Liver (tissue), 3 donors: ENCODE measurements around the gene SLC30A4.

Experiments used
- GABPA ChIP-seq, 2 donors: IDR thresholded peaks in 1 of 2; conservative IDR thresholded peaks in 1 of 2; 2 replicates each; pipeline ENCODE4 v1.6.1; 2016; ENCODE audit warnings: antibody characterized with exemption in 2 of 2, mild to moderate bottlenecking in 1 of 2, moderate library complexity in 1 of 2
- JUND ChIP-seq, 2 donors: IDR thresholded peaks; 2 replicates each; pipeline ENCODE4 v1.6.1; 2016; ENCODE audit warnings: antibody characterized with exemption in 2 of 2
- REST ChIP-seq: IDR thresholded peaks from 2 replicates; pipeline ENCODE4 v1.6.1; 2016; ENCODE audit warnings: antibody characterized with exemption, mild to moderate bottlenecking
- SP1 ChIP-seq: IDR thresholded peaks from 2 replicates; pipeline ENCODE4 v1.6.1; 2018; ENCODE audit warnings: antibody characterized with exemption, mild to moderate bottlenecking
- TAF1 ChIP-seq: conservative IDR thresholded peaks from 2 replicates; pipeline ENCODE4 v1.6.1; 2016; ENCODE audit warnings: antibody characterized with exemption, mild to moderate bottlenecking
- TF ChIP-seq, protein P1 (sequence below): fragments of 150-350 bp; IDR thresholded peaks from 2 replicates; pipeline ENCODE4 v1.5.1; 2017; ENCODE audit warnings: improper control_type of control experiment, low read depth, low read length; ENCODE audit not compliant: missing input control
- TF ChIP-seq, protein P2 (sequence below): IDR thresholded peaks from 2 replicates; pipeline ENCODE4 v1.6.1; 2016; ENCODE audit warnings: antibody characterized with exemption
- donor health status: healthy.
- donor health status: healthy.

- TF ChIP-seq, protein P1, sequence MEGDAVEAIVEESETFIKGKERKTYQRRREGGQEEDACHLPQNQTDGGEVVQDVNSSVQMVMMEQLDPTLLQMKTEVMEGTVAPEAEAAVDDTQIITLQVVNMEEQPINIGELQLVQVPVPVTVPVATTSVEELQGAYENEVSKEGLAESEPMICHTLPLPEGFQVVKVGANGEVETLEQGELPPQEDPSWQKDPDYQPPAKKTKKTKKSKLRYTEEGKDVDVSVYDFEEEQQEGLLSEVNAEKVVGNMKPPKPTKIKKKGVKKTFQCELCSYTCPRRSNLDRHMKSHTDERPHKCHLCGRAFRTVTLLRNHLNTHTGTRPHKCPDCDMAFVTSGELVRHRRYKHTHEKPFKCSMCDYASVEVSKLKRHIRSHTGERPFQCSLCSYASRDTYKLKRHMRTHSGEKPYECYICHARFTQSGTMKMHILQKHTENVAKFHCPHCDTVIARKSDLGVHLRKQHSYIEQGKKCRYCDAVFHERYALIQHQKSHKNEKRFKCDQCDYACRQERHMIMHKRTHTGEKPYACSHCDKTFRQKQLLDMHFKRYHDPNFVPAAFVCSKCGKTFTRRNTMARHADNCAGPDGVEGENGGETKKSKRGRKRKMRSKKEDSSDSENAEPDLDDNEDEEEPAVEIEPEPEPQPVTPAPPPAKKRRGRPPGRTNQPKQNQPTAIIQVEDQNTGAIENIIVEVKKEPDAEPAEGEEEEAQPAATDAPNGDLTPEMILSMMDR = no peak
- no peak for TF ChIP-seq GABPA (IDR thresholded peaks at IDR 0.05 in 1 of 2, conservative IDR thresholded peaks at IDR 0.05 in 1 of 2)
- no peak for TF ChIP-seq SP1
- TF ChIP-seq TAF1 = no peak
- TF ChIP-seq, protein P2, sequence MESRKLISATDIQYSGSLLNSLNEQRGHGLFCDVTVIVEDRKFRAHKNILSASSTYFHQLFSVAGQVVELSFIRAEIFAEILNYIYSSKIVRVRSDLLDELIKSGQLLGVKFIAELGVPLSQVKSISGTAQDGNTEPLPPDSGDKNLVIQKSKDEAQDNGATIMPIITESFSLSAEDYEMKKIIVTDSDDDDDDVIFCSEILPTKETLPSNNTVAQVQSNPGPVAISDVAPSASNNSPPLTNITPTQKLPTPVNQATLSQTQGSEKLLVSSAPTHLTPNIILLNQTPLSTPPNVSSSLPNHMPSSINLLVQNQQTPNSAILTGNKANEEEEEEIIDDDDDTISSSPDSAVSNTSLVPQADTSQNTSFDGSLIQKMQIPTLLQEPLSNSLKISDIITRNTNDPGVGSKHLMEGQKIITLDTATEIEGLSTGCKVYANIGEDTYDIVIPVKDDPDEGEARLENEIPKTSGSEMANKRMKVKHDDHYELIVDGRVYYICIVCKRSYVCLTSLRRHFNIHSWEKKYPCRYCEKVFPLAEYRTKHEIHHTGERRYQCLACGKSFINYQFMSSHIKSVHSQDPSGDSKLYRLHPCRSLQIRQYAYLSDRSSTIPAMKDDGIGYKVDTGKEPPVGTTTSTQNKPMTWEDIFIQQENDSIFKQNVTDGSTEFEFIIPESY = no peak
- TF ChIP-seq JUND (IDR thresholded peaks at IDR 0.05) = no peak
- TF ChIP-seq REST = no peak
These were observed 25.3 kb downstream of the SLC30A4 start for GRCh38 chr15:45497261-45497660.
